ENCODE results near the gene GNG14. TPM values are rescaled to one million over a fixed set of nuclear protein-coding genes. Genes with fewer than 3 reads are reported as not detected.

GNG14 gene
- total RNA-seq, 1 experiment from 2014 or later, result not detected

DNA sequence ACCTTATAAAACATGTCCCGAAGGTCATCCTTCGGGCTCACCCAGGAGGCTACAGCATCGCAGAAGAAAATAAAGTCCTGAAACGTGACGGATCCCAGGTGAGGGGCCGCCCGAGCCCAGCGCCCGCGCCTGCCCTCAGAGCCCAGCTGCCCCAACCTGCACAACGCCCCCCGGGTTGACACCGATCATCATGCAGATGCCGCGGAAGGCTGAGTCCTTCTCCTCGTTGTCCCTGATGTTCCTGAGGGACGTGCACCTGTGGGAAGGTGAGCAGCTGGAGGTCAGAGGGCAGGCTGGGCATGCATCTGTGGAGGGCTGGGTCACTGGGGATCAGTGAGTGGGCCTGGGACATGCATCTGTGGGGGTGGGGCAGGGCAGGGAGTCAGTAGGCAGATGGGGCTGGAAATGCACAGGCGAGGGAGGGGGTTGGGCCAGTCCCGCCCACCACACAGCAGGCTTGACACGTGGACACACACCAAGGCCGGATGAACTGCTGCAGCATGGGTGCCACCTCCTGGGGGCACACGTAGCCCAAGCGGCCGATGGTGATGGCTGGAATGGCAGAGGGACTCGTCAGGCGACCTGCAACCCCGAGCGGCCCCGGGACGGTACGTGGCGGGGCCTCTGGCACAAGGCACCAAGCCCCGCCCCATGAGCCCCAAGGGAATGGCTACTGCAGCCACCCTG, 13.9 kb downstream of the GNG14 start:
- peaks cover 8 to 14% of the 10 kb centered on the region in 2 experiments for H3K4me1 Mint-ChIP-seq
- Histone ChIP-seq H3K9ac (ENCODE audit: extremely low read depth, insufficient read length, low read length) (no peak overlapping the region), H2BK20ac (ENCODE audit: low read depth, low read length, poor library complexity, severe bottlenecking) (no peak overlapping the region), H3K79me2 (ENCODE audit: insufficient read depth, low read length) (no peaks in the 10 kb centered on the region), H2BK15ac (ENCODE audit: low read depth, low read length) (no peak overlapping the region), H3K9me3 (ENCODE audit: control insufficient read depth, low read depth, low read length) (no peaks in the 10 kb centered on the region), H3K27ac (ENCODE audit: insufficient read length, low read depth, low read length) (no peak overlapping the region), H3K4me2 (ENCODE audit: insufficient read depth, insufficient read length, low read length) (no peak overlapping the region), H3T11ph (ENCODE audit: low read length) (no peak overlapping the region), H3K4me1 (ENCODE audit: insufficient read depth, low read length) (no peaks in the 10 kb centered on the region), H3K14ac (ENCODE audit: insufficient read depth, low read length) (no peak overlapping the region), H3K79me1 (ENCODE audit: insufficient read depth, low read depth, low read length, poor library complexity, severe bottlenecking) (no peaks in the 10 kb centered on the region), H3K18ac (ENCODE audit: insufficient read length, low read depth, low read length) (no peak overlapping the region), H3K23ac (ENCODE audit: insufficient read length, low read depth, low read length) (no peak overlapping the region), H3K27me3 (ENCODE audit: insufficient read depth, low read length) (no peaks in the 10 kb centered on the region), H3K56ac (ENCODE audit: insufficient read length, low read depth, low read length) (no peak overlapping the region), H2BK120ac (ENCODE audit: low read depth, low read length, poor library complexity, severe bottlenecking) (no peak overlapping the region), H4K20me1 (ENCODE audit: control insufficient read depth, insufficient read depth, insufficient read length) (no peaks in the 10 kb centered on the region), H4K8ac (replicated peaks; ENCODE audit: insufficient read length, low read depth, low read length) (no peak overlapping the region), H2BK12ac (ENCODE audit: insufficient read length, low read depth, low read length) (no peak overlapping the region), H2AFZ (ENCODE audit: low read length) (no peak overlapping the region), H3K23me2 (ENCODE audit: insufficient read length, low read depth, low read length, poor library complexity, severe bottlenecking) (peaks cover 1% of the 10 kb centered on the region), H2AK5ac (ENCODE audit: insufficient read length, low read length) (no peak overlapping the region), H3K4ac (ENCODE audit: low read depth, low read length) (no peak overlapping the region), H4K5ac (ENCODE audit: insufficient read length, low read depth, low read length) (no peak overlapping the region), H2BK5ac (ENCODE audit: insufficient read length, low read length) (no peak overlapping the region), H4K91ac (ENCODE audit: insufficient read length, low read depth, low read length) (no peak overlapping the region)
- TF ChIP-seq, protein P1, sequence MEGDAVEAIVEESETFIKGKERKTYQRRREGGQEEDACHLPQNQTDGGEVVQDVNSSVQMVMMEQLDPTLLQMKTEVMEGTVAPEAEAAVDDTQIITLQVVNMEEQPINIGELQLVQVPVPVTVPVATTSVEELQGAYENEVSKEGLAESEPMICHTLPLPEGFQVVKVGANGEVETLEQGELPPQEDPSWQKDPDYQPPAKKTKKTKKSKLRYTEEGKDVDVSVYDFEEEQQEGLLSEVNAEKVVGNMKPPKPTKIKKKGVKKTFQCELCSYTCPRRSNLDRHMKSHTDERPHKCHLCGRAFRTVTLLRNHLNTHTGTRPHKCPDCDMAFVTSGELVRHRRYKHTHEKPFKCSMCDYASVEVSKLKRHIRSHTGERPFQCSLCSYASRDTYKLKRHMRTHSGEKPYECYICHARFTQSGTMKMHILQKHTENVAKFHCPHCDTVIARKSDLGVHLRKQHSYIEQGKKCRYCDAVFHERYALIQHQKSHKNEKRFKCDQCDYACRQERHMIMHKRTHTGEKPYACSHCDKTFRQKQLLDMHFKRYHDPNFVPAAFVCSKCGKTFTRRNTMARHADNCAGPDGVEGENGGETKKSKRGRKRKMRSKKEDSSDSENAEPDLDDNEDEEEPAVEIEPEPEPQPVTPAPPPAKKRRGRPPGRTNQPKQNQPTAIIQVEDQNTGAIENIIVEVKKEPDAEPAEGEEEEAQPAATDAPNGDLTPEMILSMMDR (conservative IDR thresholded peaks at IDR 0.05), result no peak
- H3K27me3 Mint-ChIP-seq (ENCODE audit: low read depth), result no peaks in the 10 kb centered on the region; the same call in 1 of the 2 replicates
- DNase-seq, result no peak
- H3K9me3 Mint-ChIP-seq, result no peaks in the 10 kb centered on the region; a peak in 1 of 5 replicates
- H3K36me3 Mint-ChIP-seq (ENCODE audit: insufficient read depth in 1 of 3, low read depth in 3 of 3), result peaks cover 50 to 80% (median 67%) of the 10 kb centered on the region in 3 experiments
- no CpG with 5 or more reads among the region's 33 CpGs for WGBS (ENCODE audit: extremely low coverage, insufficient read length, low lambda C conversion rate)
- H3K4me3 Mint-ChIP-seq, result no peak overlapping the region
- no peak overlapping the region for H3K27ac Mint-ChIP-seq
